Measurements from ENCODE around the gene FBXO2.

The FBXO2 gene

GRCh38 chr1:11671544-11672286 is 17.5 kb upstream of the FBXO2 start:
- H3K36me3 ChIP-seq (ENCODE audit: insufficient read depth, low read length), result peaks cover 58% of the 10 kb centered on the region
- H2AFZ ChIP-seq (ENCODE audit: low read depth, low read length), result no peak overlapping the region
- H3K9me3 ChIP-seq (ENCODE audit: insufficient read depth, low read length, severe bottlenecking), result no peaks in the 10 kb centered on the region
- no peak overlapping the region for H3K9ac ChIP-seq (ENCODE audit: low read depth, low read length)
- TF ChIP-seq CTCF (IDR thresholded peaks at IDR 0.05; ENCODE audit: borderline replicate concordance, extremely low read depth, low read length, poor library complexity, severe bottlenecking) (no peak), EZH2 (IDR thresholded peaks at IDR 0.05; ENCODE audit: borderline replicate concordance, low read depth, low read length, severe bottlenecking) (no peak)
- H3K27ac ChIP-seq (ENCODE audit: low read length), result no peak overlapping the region
- DNase-seq (no peak), ATAC-seq (ENCODE audit: insufficient read depth, low read depth) (no peak; the same call in 2 of the 3 replicates)
- H4K20me1 ChIP-seq (ENCODE audit: insufficient read depth, low read length), result peaks cover 35% of the 10 kb centered on the region
- no peak overlapping the region for H3K4me3 ChIP-seq (ENCODE audit: low read depth in 1 of 2, low read length in 2 of 2)
- no peak overlapping the region for H3K4me2 ChIP-seq (ENCODE audit: insufficient read depth, low read length)
- H3K79me2 ChIP-seq (ENCODE audit: insufficient read depth, low read length), result no peaks in the 10 kb centered on the region
- no peaks in the 10 kb centered on the region for H3K27me3 ChIP-seq (ENCODE audit: insufficient read depth, low read length, poor library complexity)
- no peaks in the 10 kb centered on the region; the same call in 1 of the 2 replicates for H3K4me1 ChIP-seq (ENCODE audit: insufficient read depth, low read length)

GRCh38 chr1:11671205-11671543 is 16.9 kb upstream of the FBXO2 start:
- H3K4me3 ChIP-seq (ENCODE audit: low read depth in 1 of 2, low read length in 2 of 2), result no peak overlapping the region
- H3K27ac ChIP-seq (ENCODE audit: low read length), result no peak overlapping the region
- no peak overlapping the region for H2AFZ ChIP-seq (ENCODE audit: low read depth, low read length)
- TF ChIP-seq CTCF (IDR thresholded peaks at IDR 0.05; ENCODE audit: borderline replicate concordance, extremely low read depth, low read length, poor library complexity, severe bottlenecking) (no peak), EZH2 (IDR thresholded peaks at IDR 0.05; ENCODE audit: borderline replicate concordance, low read depth, low read length, severe bottlenecking) (no peak)
- H3K9ac ChIP-seq (ENCODE audit: low read depth, low read length), result no peak overlapping the region
- H4K20me1 ChIP-seq (ENCODE audit: insufficient read depth, low read length), result peaks cover 30% of the 10 kb centered on the region
- H3K36me3 ChIP-seq (ENCODE audit: insufficient read depth, low read length), result peaks cover 53% of the 10 kb centered on the region
- ATAC-seq (ENCODE audit: insufficient read depth, low read depth) (no peak), DNase-seq (no peak)
- H3K79me2 ChIP-seq (ENCODE audit: insufficient read depth, low read length), result no peaks in the 10 kb centered on the region
- no peaks in the 10 kb centered on the region for H3K4me1 ChIP-seq (ENCODE audit: insufficient read depth, low read length)
- H3K4me2 ChIP-seq (ENCODE audit: insufficient read depth, low read length), result no peak overlapping the region
- no peaks in the 10 kb centered on the region for H3K9me3 ChIP-seq (ENCODE audit: insufficient read depth, low read length, severe bottlenecking)
- no peaks in the 10 kb centered on the region for H3K27me3 ChIP-seq (ENCODE audit: insufficient read depth, low read length, poor library complexity)

- H3K4me3 ChIP-seq (ENCODE audit: low read depth in 1 of 2, low read length in 2 of 2), result no peak overlapping the region
- DNase-seq, result no peak
- no peak for TF ChIP-seq EZH2 (IDR thresholded peaks at IDR 0.05; ENCODE audit: borderline replicate concordance, low read depth, low read length, severe bottlenecking)
- TF ChIP-seq CTCF (IDR thresholded peaks at IDR 0.05; ENCODE audit: borderline replicate concordance, extremely low read depth, low read length, poor library complexity, severe bottlenecking), result no peak
- H3K27me3 ChIP-seq (ENCODE audit: insufficient read depth, low read length, poor library complexity), result no peaks in the 10 kb centered on the region
- no peak overlapping the region for H2AFZ ChIP-seq (ENCODE audit: low read depth, low read length)
- peaks cover 48% of the 10 kb centered on the region for H3K36me3 ChIP-seq (ENCODE audit: insufficient read depth, low read length)
- peaks cover 26% of the 10 kb centered on the region for H4K20me1 ChIP-seq (ENCODE audit: insufficient read depth, low read length)
- H3K9ac ChIP-seq (ENCODE audit: low read depth, low read length), result no peak overlapping the region
- ATAC-seq (ENCODE audit: insufficient read depth, low read depth), result no peak
- H3K27ac ChIP-seq (ENCODE audit: low read length), result no peak overlapping the region
- no peaks in the 10 kb centered on the region for H3K79me2 ChIP-seq (ENCODE audit: insufficient read depth, low read length)
- no peaks in the 10 kb centered on the region for H3K4me1 ChIP-seq (ENCODE audit: insufficient read depth, low read length)
- H3K4me2 ChIP-seq (ENCODE audit: insufficient read depth, low read length), result no peak overlapping the region
- H3K9me3 ChIP-seq (ENCODE audit: insufficient read depth, low read length, severe bottlenecking), result no peaks in the 10 kb centered on the region
These were observed 16.5 kb upstream of the FBXO2 start for GRCh38 chr1:11670747-11671146.
